ENCODE measurements around the gene MIGA1. TPM values are rescaled to one million over a fixed set of nuclear protein-coding genes. Genes with fewer than 3 reads are reported as not detected.

Gene MIGA1
- total RNA-seq, 1 experiment from 2014 or later: 14.4 TPM

DNA sequence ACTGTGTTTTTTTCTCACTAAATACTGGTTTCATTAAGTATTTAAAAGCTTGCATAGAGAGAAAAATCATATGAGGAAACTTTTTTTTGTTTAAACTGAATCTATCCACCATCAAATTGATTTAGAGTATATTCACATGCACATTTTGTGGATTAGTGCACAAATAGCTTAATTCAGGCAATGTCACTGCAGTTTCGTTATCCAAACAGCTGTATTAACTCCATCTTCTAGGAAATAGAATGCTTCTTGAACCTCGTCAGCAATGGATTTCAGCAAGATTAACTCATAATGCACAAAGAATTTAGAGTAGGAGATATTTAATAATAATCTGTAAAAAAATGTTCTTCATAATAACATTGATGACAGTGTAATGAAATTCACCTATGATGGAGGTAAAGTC lies 146.5 kb downstream of the MIGA1 start:
- ChIA-PET POLR2A (no interaction called here), CTCF (no interaction called here)
- Histone ChIP-seq H3K36me3 (ENCODE audit: control insufficient read depth, insufficient read depth, low read length) (no peaks in the 10 kb centered on the region), H3K27me3 (ENCODE audit: control insufficient read depth, insufficient read depth, low read length) (no peaks in the 10 kb centered on the region), H3K4me1 (ENCODE audit: control insufficient read depth, insufficient read depth, low read length) (no peaks in the 10 kb centered on the region), H3K27ac (ENCODE audit: low read length) (no peak overlapping the region), H3K4me3 (ENCODE audit: low read depth in 2 of 2, low read length in 2 of 2) (no peak overlapping the region), H3K9me3 (ENCODE audit: control insufficient read depth, insufficient read depth, low read depth, low read length) (no peaks in the 10 kb centered on the region)
- intact Hi-C loops (cut with micrococcal nuclease; ENCODE audit: unreplicated experiment): no loop called here
- ATAC-seq (no peak), DNase-seq (ENCODE audit: low read depth, low spot score) (no peak)
- in situ Hi-C loops (cut with HindIII; ENCODE audit: low pct_unique_long_range_greater_than_20kb, low sequenced_read_pairs): no loop called here
- TF ChIP-seq, protein P1, sequence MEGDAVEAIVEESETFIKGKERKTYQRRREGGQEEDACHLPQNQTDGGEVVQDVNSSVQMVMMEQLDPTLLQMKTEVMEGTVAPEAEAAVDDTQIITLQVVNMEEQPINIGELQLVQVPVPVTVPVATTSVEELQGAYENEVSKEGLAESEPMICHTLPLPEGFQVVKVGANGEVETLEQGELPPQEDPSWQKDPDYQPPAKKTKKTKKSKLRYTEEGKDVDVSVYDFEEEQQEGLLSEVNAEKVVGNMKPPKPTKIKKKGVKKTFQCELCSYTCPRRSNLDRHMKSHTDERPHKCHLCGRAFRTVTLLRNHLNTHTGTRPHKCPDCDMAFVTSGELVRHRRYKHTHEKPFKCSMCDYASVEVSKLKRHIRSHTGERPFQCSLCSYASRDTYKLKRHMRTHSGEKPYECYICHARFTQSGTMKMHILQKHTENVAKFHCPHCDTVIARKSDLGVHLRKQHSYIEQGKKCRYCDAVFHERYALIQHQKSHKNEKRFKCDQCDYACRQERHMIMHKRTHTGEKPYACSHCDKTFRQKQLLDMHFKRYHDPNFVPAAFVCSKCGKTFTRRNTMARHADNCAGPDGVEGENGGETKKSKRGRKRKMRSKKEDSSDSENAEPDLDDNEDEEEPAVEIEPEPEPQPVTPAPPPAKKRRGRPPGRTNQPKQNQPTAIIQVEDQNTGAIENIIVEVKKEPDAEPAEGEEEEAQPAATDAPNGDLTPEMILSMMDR (IDR thresholded peaks at IDR 0.05): no peak
- TF ChIP-seq, protein P2, sequence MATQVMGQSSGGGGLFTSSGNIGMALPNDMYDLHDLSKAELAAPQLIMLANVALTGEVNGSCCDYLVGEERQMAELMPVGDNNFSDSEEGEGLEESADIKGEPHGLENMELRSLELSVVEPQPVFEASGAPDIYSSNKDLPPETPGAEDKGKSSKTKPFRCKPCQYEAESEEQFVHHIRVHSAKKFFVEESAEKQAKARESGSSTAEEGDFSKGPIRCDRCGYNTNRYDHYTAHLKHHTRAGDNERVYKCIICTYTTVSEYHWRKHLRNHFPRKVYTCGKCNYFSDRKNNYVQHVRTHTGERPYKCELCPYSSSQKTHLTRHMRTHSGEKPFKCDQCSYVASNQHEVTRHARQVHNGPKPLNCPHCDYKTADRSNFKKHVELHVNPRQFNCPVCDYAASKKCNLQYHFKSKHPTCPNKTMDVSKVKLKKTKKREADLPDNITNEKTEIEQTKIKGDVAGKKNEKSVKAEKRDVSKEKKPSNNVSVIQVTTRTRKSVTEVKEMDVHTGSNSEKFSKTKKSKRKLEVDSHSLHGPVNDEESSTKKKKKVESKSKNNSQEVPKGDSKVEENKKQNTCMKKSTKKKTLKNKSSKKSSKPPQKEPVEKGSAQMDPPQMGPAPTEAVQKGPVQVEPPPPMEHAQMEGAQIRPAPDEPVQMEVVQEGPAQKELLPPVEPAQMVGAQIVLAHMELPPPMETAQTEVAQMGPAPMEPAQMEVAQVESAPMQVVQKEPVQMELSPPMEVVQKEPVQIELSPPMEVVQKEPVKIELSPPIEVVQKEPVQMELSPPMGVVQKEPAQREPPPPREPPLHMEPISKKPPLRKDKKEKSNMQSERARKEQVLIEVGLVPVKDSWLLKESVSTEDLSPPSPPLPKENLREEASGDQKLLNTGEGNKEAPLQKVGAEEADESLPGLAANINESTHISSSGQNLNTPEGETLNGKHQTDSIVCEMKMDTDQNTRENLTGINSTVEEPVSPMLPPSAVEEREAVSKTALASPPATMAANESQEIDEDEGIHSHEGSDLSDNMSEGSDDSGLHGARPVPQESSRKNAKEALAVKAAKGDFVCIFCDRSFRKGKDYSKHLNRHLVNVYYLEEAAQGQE (IDR thresholded peaks at IDR 0.05; ENCODE audit: insufficient read depth in 1 of 2, low read depth in 2 of 2, low read length in 1 of 2): no peak
- BruUV-seq (replicated peaks): no TSS peak

DNA sequence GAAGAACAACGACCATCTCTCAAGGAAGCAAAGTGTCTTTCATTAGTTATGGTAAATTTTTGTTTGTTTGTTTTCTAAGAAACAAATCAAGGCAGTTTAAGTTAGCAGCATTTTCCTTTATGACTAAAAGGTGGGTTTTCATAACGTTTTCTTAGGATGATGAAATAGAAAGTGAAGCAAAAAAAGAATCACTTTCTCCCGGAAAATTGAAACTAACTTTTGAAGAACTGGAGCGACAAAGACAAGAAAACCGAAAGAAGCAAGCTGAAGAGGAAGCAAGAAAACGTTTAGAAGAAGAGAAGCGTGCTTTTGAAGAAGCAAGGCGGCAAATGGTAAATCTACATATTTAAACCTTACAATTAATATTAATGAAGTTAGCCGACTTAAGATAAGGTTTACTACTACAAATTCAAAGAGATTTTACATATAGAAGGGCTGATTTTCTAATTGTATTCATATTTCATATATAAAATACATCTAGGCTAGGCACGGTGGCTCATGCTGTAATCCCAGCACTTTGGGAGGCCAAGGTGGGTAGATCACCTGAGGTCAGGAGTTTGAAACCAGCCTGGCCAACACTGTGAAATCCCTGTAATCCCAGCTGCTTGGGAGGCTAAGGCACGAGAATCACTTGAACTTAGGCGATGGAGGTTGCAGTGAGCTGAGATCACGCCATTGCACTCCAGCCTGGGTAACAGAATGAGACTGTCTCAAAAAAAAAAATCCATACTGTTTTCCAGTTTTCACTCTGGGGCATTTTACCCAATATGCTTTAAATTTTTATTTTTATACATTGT lies 147.3 kb downstream of the MIGA1 start:
- DNase-seq (ENCODE audit: low read depth, low spot score) (no peak), ATAC-seq (no peak)
- no peaks in the 10 kb centered on the region for H3K27me3 ChIP-seq (ENCODE audit: control insufficient read depth, insufficient read depth, low read length)
- H3K9me3 ChIP-seq (ENCODE audit: control insufficient read depth, insufficient read depth, low read depth, low read length): no peaks in the 10 kb centered on the region
- peak overlapping the region; percentile 16 to 38 for H3K4me3 ChIP-seq (ENCODE audit: low read depth in 2 of 2, low read length in 2 of 2)
- peak overlapping the region; percentile 62; the same call in 1 of the 2 replicates for H3K27ac ChIP-seq (ENCODE audit: low read length)
- BruUV-seq (replicated peaks): no TSS peak
- CTCF ChIA-PET: no interaction called here
- intact Hi-C loops (cut with micrococcal nuclease; ENCODE audit: unreplicated experiment) (no loop called here), in situ Hi-C loops (cut with HindIII; ENCODE audit: low pct_unique_long_range_greater_than_20kb, low sequenced_read_pairs) (no loop called here)
- no peaks in the 10 kb centered on the region for H3K4me1 ChIP-seq (ENCODE audit: control insufficient read depth, insufficient read depth, low read length)
- H3K36me3 ChIP-seq (ENCODE audit: control insufficient read depth, insufficient read depth, low read length): no peaks in the 10 kb centered on the region
- TF ChIP-seq POLR2AphosphoS5 (IDR thresholded peaks at IDR 0.05; ENCODE audit: low read depth, low read length) (no peak), SIN3A (IDR thresholded peaks at IDR 0.05; ENCODE audit: borderline replicate concordance, insufficient read depth, low read depth, low read length) (no peak), TCF7L2 (IDR thresholded peaks at IDR 0.05; ENCODE audit: low read depth, low read length) (no peak)
- TF ChIP-seq, protein P2 (IDR thresholded peaks at IDR 0.05; ENCODE audit: insufficient read depth in 1 of 2, low read depth in 2 of 2, low read length in 1 of 2): no peak
- TF ChIP-seq, protein P1 (IDR thresholded peaks at IDR 0.05): no peak
- POLR2A ChIA-PET: no interaction called here

All from Panc1 (cell line).